ENCODE results near the gene SPATA31E1. TPM values are rescaled to one million over a fixed set of nuclear protein-coding genes. Genes with fewer than 3 reads are reported as not detected.
A peak's percentile ranks its signal among the peaks of the same experiment; 100 is the strongest.

The SPATA31E1 gene
- total and polyA plus RNA-seq, 12 donors = not detected

DNA sequence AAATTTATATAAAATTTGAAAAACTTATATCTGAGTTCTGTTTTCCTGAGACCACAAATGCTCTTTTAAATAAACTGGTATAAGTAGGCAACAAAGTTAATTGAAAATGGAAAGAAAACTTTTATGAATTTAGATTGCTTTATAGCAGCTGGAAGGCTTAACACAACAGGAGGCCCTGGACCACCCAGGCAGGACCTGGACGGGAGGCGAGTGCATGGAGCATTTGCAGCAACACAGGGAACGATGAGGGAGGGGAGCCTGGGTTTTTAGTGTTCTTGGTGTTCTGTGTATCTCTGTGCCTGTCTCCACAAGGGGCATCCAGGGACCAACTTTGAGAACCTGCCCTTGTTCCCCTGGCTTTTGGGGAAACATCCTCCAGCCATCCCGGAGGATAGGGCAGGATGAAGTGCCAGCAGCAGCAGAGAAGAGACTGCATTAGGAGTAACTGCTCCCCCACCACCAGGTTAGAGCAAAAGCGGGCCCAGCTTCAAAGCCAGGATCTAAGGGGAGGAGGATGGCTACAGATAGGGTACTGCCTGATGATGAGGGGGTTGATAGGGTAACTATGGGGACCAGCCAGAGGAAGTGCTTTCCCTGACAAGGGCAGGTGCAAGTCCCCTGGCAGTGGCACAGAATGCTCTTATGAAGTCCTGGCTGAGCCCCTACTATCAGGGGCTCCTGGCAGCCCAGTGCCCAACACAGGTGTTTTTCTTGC lies 6.7 kb upstream of the SPATA31E1 start:
- intact Hi-C loops (cut with DNase I) = no loop called here
- DNase-seq = no peak
- Histone ChIP-seq H3K27ac (no peak overlapping the region), H3K36me3 (replicated peaks in 1 of 2) (no peaks in the 10 kb centered on the region), H3K4me3 (no peak overlapping the region), H3K4me1 (replicated peaks in 1 of 2) (no peaks in the 10 kb centered on the region), H3K9me3 (replicated peaks in 1 of 3) (no peaks in the 10 kb centered on the region), H3K27me3 (no peaks in the 10 kb centered on the region)
- TF ChIP-seq, protein P1, sequence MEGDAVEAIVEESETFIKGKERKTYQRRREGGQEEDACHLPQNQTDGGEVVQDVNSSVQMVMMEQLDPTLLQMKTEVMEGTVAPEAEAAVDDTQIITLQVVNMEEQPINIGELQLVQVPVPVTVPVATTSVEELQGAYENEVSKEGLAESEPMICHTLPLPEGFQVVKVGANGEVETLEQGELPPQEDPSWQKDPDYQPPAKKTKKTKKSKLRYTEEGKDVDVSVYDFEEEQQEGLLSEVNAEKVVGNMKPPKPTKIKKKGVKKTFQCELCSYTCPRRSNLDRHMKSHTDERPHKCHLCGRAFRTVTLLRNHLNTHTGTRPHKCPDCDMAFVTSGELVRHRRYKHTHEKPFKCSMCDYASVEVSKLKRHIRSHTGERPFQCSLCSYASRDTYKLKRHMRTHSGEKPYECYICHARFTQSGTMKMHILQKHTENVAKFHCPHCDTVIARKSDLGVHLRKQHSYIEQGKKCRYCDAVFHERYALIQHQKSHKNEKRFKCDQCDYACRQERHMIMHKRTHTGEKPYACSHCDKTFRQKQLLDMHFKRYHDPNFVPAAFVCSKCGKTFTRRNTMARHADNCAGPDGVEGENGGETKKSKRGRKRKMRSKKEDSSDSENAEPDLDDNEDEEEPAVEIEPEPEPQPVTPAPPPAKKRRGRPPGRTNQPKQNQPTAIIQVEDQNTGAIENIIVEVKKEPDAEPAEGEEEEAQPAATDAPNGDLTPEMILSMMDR (IDR thresholded peaks at IDR 0.05) = no peak
- WGBS, 4 donors = 71 to 81% (median 77%) methylated on average over 5 of the region's 5 CpGs

DNA sequence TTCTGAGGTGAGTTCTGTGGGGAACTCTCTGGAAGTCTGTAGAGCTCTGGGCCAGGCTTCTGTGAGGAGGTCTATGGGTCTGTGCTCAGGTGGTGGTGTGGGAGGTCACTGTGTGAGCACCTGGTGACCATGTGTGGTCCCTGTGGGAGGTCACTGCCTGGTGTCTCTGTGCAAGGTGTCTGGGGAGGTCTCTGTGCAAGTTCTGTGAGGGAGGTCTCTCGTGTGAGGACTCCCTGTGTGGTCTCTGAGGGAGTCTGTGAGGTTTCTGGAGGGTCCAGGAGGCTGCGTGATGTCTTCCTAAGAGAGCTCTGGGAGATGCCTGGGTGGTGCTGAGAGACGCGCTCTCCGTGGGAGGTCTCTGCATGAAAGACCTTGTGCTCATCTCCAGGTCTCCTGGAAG lies 6.0 kb upstream of the SPATA31E1 start:
- WGBS, 4 donors = 75 to 93% (median 88%) methylated on average over 2 to 5 of the region's 5 CpGs
- DNase-seq = peak in 1 of 7 donors; percentile 27
- Histone ChIP-seq H3K27ac (no peak overlapping the region), H3K4me1 (replicated peaks in 1 of 2) (no peaks in the 10 kb centered on the region), H3K36me3 (replicated peaks in 1 of 2) (no peaks in the 10 kb centered on the region), H3K9me3 (replicated peaks in 1 of 3) (no peaks in the 10 kb centered on the region), H3K4me3 (no peak overlapping the region), H3K27me3 (no peaks in the 10 kb centered on the region)
- TF ChIP-seq, protein P1 (IDR thresholded peaks at IDR 0.05) = no peak
- TF ChIP-seq POLR2A (IDR thresholded peaks at IDR 0.05) = no peak
- intact Hi-C loops (cut with DNase I) = no loop called here

DNA sequence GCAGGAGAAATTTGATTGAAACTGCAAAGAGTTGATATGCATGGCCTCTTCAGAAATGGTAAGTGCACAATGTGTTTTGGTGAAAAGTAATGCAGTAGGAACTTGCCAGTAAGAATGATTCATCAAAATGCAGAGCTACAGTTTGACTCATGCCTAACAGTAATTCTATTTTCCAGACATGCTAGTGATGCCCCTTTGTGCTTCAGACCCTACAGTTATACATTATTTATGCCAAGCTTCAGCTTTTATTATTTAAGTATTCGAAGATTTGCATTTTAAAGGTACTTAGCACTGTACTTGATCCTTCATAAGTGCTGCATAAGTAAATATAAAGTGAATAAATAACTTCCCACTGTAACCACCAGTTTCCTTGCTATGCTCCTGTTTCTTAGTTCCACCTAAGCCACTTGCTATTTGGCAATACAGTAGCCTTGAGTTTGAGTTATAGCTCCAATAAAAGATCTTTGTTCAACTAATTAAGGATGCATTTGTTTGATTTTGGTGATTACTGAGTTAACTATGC lies 3.6 kb upstream of the SPATA31E1 start:
- no peak for DNase-seq
- no peak for TF ChIP-seq POLR2A (IDR thresholded peaks at IDR 0.05)
- TF ChIP-seq, protein P1 (IDR thresholded peaks at IDR 0.05) = no peak
- Histone ChIP-seq H3K27me3 (no peaks in the 10 kb centered on the region), H3K4me3 (no peak overlapping the region), H3K4me1 (replicated peaks in 1 of 2) (no peaks in the 10 kb centered on the region), H3K27ac (no peak overlapping the region), H3K9me3 (replicated peaks in 1 of 3) (no peaks in the 10 kb centered on the region), H3K36me3 (replicated peaks in 1 of 2) (no peaks in the 10 kb centered on the region)
- intact Hi-C loops (cut with DNase I) = no loop called here
- 81 to 89% (median 85%) methylated on average over 1 of the region's 1 CpG for WGBS, 4 donors

GRCh38 chr9:87880116-87880515 lies 2.6 kb upstream of the SPATA31E1 start:
- WGBS, 4 donors = 50 to 61% (median 57%) methylated on average over 8 of the region's 8 CpGs
- H3K9me3 ChIP-seq (replicated peaks in 1 of 3) = no peaks in the 10 kb centered on the region
- H3K4me3 ChIP-seq = no peak overlapping the region
- TF ChIP-seq, protein P1 (IDR thresholded peaks at IDR 0.05) = no peak
- no peak for TF ChIP-seq POLR2A (IDR thresholded peaks at IDR 0.05)
- no peaks in the 10 kb centered on the region for H3K27me3 ChIP-seq
- H3K36me3 ChIP-seq (replicated peaks in 1 of 2) = no peaks in the 10 kb centered on the region
- intact Hi-C loops (cut with DNase I) = no loop called here
- no peaks in the 10 kb centered on the region for H3K4me1 ChIP-seq (replicated peaks in 1 of 2)
- DNase-seq = no peak
- H3K27ac ChIP-seq = no peak overlapping the region

Measured in adrenal gland (tissue), 12 donors.